Breast epithelium (tissue), 3 donors: ENCODE data around the gene TMEM158.

Experiments
- CTCF ChIP-seq, 3 donors: fragments of 450-650 bp; IDR thresholded peaks; one replicate each; pipeline ENCODE4 v1.5.1; 2016 to 2017; ENCODE audit warnings: antibody characterized with exemption in 3 of 3, mild to moderate bottlenecking in 3 of 3, moderate library complexity in 3 of 3
- POLR2A ChIP-seq: fragments of 450-650 bp; IDR thresholded peaks from one replicate; pipeline ENCODE4 v1.6.1; 2016; ENCODE audit warnings: antibody characterized with exemption, mild to moderate bottlenecking, moderate library complexity
- POLR2AphosphoS5 ChIP-seq, 3 donors: sonication (generic); formaldehyde crosslinking; IDR thresholded peaks; one replicate each; pipeline ENCODE4 v1.6.1; 2017; ENCODE audit warnings: antibody characterized with exemption in 3 of 3

GRCh38 chr3:45226206-45226915 is at the start of gene TMEM158:
- no peak for TF ChIP-seq POLR2AphosphoS5 (IDR thresholded peaks at IDR 0.05)
- TF ChIP-seq CTCF (IDR thresholded peaks at IDR 0.05), result no peak
- TF ChIP-seq POLR2A, result no peak
